ENCODE measurements around the gene SURF4.
A peak's percentile ranks its signal among the peaks of the same experiment; 100 is the strongest.

SURF4 gene

GRCh38 chr9:133374612-133375115 lies 1.2 kb downstream of the SURF4 start:
- no peak overlapping the region; the same call in 1 of the 2 replicates for H3K27ac ChIP-seq
- H3K36me3 ChIP-seq (ENCODE audit: insufficient read depth, low read length) = peaks cover 24% of the 10 kb centered on the region; the same call in 1 of the 2 replicates
- no peak for TF ChIP-seq FOXP2 (optimal IDR thresholded peaks at IDR 0.05; ENCODE audit: control extremely low read depth, extremely low read length, insufficient read depth)
- TF ChIP-seq POLR2AphosphoS5 (IDR thresholded peaks at IDR 0.05; ENCODE audit: borderline replicate concordance, low read depth, low read length) = no peak
- TF ChIP-seq EZH2 (IDR thresholded peaks at IDR 0.05) = no peak
- DNase-seq (ENCODE audit: low read depth, low spot score) = no peak
- no peaks in the 10 kb centered on the region for H3K9me3 ChIP-seq (ENCODE audit: low read depth, low read length)
- peak overlapping the region; percentile 88 for H3K9ac ChIP-seq (ENCODE audit: insufficient read length)
- H3K4me3 ChIP-seq = peak overlapping the region; percentile 95

- Histone ChIP-seq H3K4me3 (no peak overlapping the region), H3K27ac (no peak overlapping the region), H3K9ac (ENCODE audit: insufficient read length) (no peak overlapping the region), H3K9me3 (ENCODE audit: low read depth, low read length) (no peaks in the 10 kb centered on the region), H3K36me3 (ENCODE audit: insufficient read depth, low read length) (peaks cover 29% of the 10 kb centered on the region)
- TF ChIP-seq EZH2 (IDR thresholded peaks at IDR 0.05) (no peak), FOXP2 (optimal IDR thresholded peaks at IDR 0.05; ENCODE audit: control extremely low read depth, extremely low read length, insufficient read depth) (no peak), POLR2AphosphoS5 (IDR thresholded peaks at IDR 0.05; ENCODE audit: borderline replicate concordance, low read depth, low read length) (no peak)
- DNase-seq (ENCODE audit: low read depth, low spot score) = no peak
Observed at GRCh38 chr9:133372144-133372543, 3.7 kb downstream of the SURF4 start.

GRCh38 chr9:133371261-133371711 lies 4.6 kb downstream of the SURF4 start:
- Histone ChIP-seq H3K27ac (no peak overlapping the region), H3K9ac (ENCODE audit: insufficient read length) (no peak overlapping the region), H3K36me3 (ENCODE audit: insufficient read depth, low read length) (peaks cover 37% of the 10 kb centered on the region), H3K4me3 (no peak overlapping the region), H3K9me3 (ENCODE audit: low read depth, low read length) (no peaks in the 10 kb centered on the region)
- no peak for DNase-seq (ENCODE audit: low read depth, low spot score)
- TF ChIP-seq POLR2AphosphoS5 (IDR thresholded peaks at IDR 0.05; ENCODE audit: borderline replicate concordance, low read depth, low read length) (no peak), EZH2 (IDR thresholded peaks at IDR 0.05) (no peak), FOXP2 (optimal IDR thresholded peaks at IDR 0.05; ENCODE audit: control extremely low read depth, extremely low read length, insufficient read depth) (no peak)

- DNase-seq (ENCODE audit: low read depth, low spot score) = no peak
- no peak overlapping the region for H3K9ac ChIP-seq (ENCODE audit: insufficient read length)
- H3K27ac ChIP-seq = no peak overlapping the region
- peaks cover 43% of the 10 kb centered on the region for H3K36me3 ChIP-seq (ENCODE audit: insufficient read depth, low read length)
- no peak overlapping the region for H3K4me3 ChIP-seq
- TF ChIP-seq EZH2 (IDR thresholded peaks at IDR 0.05) = no peak
- no peak for TF ChIP-seq FOXP2 (optimal IDR thresholded peaks at IDR 0.05; ENCODE audit: control extremely low read depth, extremely low read length, insufficient read depth)
- no peak for TF ChIP-seq POLR2AphosphoS5 (IDR thresholded peaks at IDR 0.05; ENCODE audit: borderline replicate concordance, low read depth, low read length)
- no peaks in the 10 kb centered on the region for H3K9me3 ChIP-seq (ENCODE audit: low read depth, low read length)
Observed at GRCh38 chr9:133370685-133371084, 5.2 kb downstream of the SURF4 start.

GRCh38 chr9:133369933-133370332 lies 5.9 kb downstream of the SURF4 start:
- Histone ChIP-seq H3K36me3 (ENCODE audit: insufficient read depth, low read length) (peaks cover 50% of the 10 kb centered on the region), H3K9me3 (ENCODE audit: low read depth, low read length) (no peaks in the 10 kb centered on the region), H3K27ac (no peak overlapping the region), H3K4me3 (no peak overlapping the region), H3K9ac (ENCODE audit: insufficient read length) (no peak overlapping the region)
- TF ChIP-seq FOXP2 (optimal IDR thresholded peaks at IDR 0.05; ENCODE audit: control extremely low read depth, extremely low read length, insufficient read depth) (no peak), POLR2AphosphoS5 (IDR thresholded peaks at IDR 0.05; ENCODE audit: borderline replicate concordance, low read depth, low read length) (no peak), EZH2 (IDR thresholded peaks at IDR 0.05) (no peak)
- no peak for DNase-seq (ENCODE audit: low read depth, low spot score)

- no peak for TF ChIP-seq FOXP2 (optimal IDR thresholded peaks at IDR 0.05; ENCODE audit: control extremely low read depth, extremely low read length, insufficient read depth)
- Histone ChIP-seq H3K36me3 (ENCODE audit: insufficient read depth, low read length) (peaks cover 53% of the 10 kb centered on the region), H3K9me3 (ENCODE audit: low read depth, low read length) (no peaks in the 10 kb centered on the region), H3K9ac (ENCODE audit: insufficient read length) (no peak overlapping the region), H3K27ac (no peak overlapping the region), H3K4me3 (no peak overlapping the region)
- no peak for DNase-seq (ENCODE audit: low read depth, low spot score)
Observed at GRCh38 chr9:133369422-133369821, 6.4 kb downstream of the SURF4 start.

- Histone ChIP-seq H3K36me3 (ENCODE audit: insufficient read depth, low read length) (peaks cover 61% of the 10 kb centered on the region), H3K9ac (ENCODE audit: insufficient read length) (no peak overlapping the region), H3K9me3 (ENCODE audit: low read depth, low read length) (no peaks in the 10 kb centered on the region), H3K27ac (no peak overlapping the region), H3K4me3 (no peak overlapping the region)
- no peak for DNase-seq (ENCODE audit: low read depth, low spot score)
- TF ChIP-seq FOXP2 (optimal IDR thresholded peaks at IDR 0.05; ENCODE audit: control extremely low read depth, extremely low read length, insufficient read depth) (no peak), EZH2 (IDR thresholded peaks at IDR 0.05) (no peak), POLR2AphosphoS5 (IDR thresholded peaks at IDR 0.05; ENCODE audit: borderline replicate concordance, low read depth, low read length) (no peak)
Observed at GRCh38 chr9:133368249-133368881, 7.5 kb downstream of the SURF4 start.

- H3K36me3 ChIP-seq (ENCODE audit: insufficient read depth, low read length) = peaks cover 61% of the 10 kb centered on the region
- no peak for TF ChIP-seq POLR2AphosphoS5 (IDR thresholded peaks at IDR 0.05; ENCODE audit: borderline replicate concordance, low read depth, low read length)
- TF ChIP-seq FOXP2 (optimal IDR thresholded peaks at IDR 0.05; ENCODE audit: control extremely low read depth, extremely low read length, insufficient read depth) = no peak
- TF ChIP-seq EZH2 (IDR thresholded peaks at IDR 0.05) = no peak
- H3K9me3 ChIP-seq (ENCODE audit: low read depth, low read length) = no peaks in the 10 kb centered on the region
- H3K27ac ChIP-seq = no peak overlapping the region
- H3K4me3 ChIP-seq = no peak overlapping the region
- H3K9ac ChIP-seq (ENCODE audit: insufficient read length) = no peak overlapping the region
- no peak for DNase-seq (ENCODE audit: low read depth, low spot score)
Observed at GRCh38 chr9:133367778-133368177, 8.1 kb downstream of the SURF4 start.

GRCh38 chr9:133367221-133367620 lies 8.6 kb downstream of the SURF4 start:
- H3K4me3 ChIP-seq = no peak overlapping the region
- H3K9ac ChIP-seq (ENCODE audit: insufficient read length) = no peak overlapping the region
- H3K27ac ChIP-seq = no peak overlapping the region
- TF ChIP-seq FOXP2 (optimal IDR thresholded peaks at IDR 0.05; ENCODE audit: control extremely low read depth, extremely low read length, insufficient read depth) (no peak), POLR2AphosphoS5 (IDR thresholded peaks at IDR 0.05; ENCODE audit: borderline replicate concordance, low read depth, low read length) (no peak), EZH2 (IDR thresholded peaks at IDR 0.05) (no peak)
- H3K36me3 ChIP-seq (ENCODE audit: insufficient read depth, low read length) = peaks cover 62% of the 10 kb centered on the region
- no peaks in the 10 kb centered on the region for H3K9me3 ChIP-seq (ENCODE audit: low read depth, low read length)
- no peak for DNase-seq (ENCODE audit: low read depth, low spot score)
